Stimulated activated effector memory CD8-positive, alpha-beta T cell treated with anti-CD3 and anti-CD28 coated beads, Interleukin-12 subunit alpha, Interleukin-12 subunit beta, amount 100 ng/mL, for 72 hours (primary cell): ENCODE results near the gene DDX1.
"Not testable (repeated sequence)": the region's sequence is repeated elsewhere in the genome, so short reads cannot be mapped to it uniquely, and the experiment has no call there.

ENCODE experiments used
- ATAC-seq: fragments of 150-1000 bp; cut with Tn5 transposase; 2 replicates; pipeline ENCODE4 v1.10.0; 2021
- DNase-seq, 2 donors: peaks; one replicate each; pipeline ENCODE4 v3.0.0; 2021 to 2022; ENCODE audit warnings: low spot score in 2 of 2
- H3K27ac Mint-ChIP-seq: one replicate; pipeline ENCODE4 v1.8.0; 2022; ENCODE audit warnings: mild to moderate bottlenecking, mixed read lengths
- H3K36me3 Mint-ChIP-seq: one replicate; pipeline ENCODE4 v1.8.0; 2022; ENCODE audit warnings: mild to moderate bottlenecking, mixed read lengths
- H3K4me1 Mint-ChIP-seq: one replicate; pipeline ENCODE4 v1.8.0; 2022; ENCODE audit warnings: mixed read lengths
- H3K4me3 Mint-ChIP-seq: one replicate; pipeline ENCODE4 v1.8.0; 2022; ENCODE audit warnings: mild to moderate bottlenecking, mixed read lengths
- H3K9me3 Mint-ChIP-seq: one replicate; pipeline ENCODE4 v1.8.0; 2022; ENCODE audit warnings: mixed read lengths

DDX1 gene

GRCh38 chr2:15670981-15671380 is 79.3 kb downstream of the DDX1 start:
- no peaks in the 10 kb centered on the region for H3K9me3 Mint-ChIP-seq
- H3K27ac Mint-ChIP-seq: no peak overlapping the region
- H3K4me3 Mint-ChIP-seq: no peak overlapping the region
- H3K36me3 Mint-ChIP-seq: no peaks in the 10 kb centered on the region
- DNase-seq: no peak
- no peaks in the 10 kb centered on the region for H3K4me1 Mint-ChIP-seq
- ATAC-seq: no peak

GRCh38 chr2:15671409-15671808 is 79.7 kb downstream of the DDX1 start:
- DNase-seq (no peak), ATAC-seq (no peak)
- no peaks in the 10 kb centered on the region for H3K4me1 Mint-ChIP-seq
- H3K27ac Mint-ChIP-seq: no peak overlapping the region
- H3K9me3 Mint-ChIP-seq: no peaks in the 10 kb centered on the region
- H3K36me3 Mint-ChIP-seq: no peaks in the 10 kb centered on the region
- no peak overlapping the region for H3K4me3 Mint-ChIP-seq

- H3K36me3 Mint-ChIP-seq: no peaks in the 10 kb centered on the region
- no peak overlapping the region for H3K4me3 Mint-ChIP-seq
- ATAC-seq (no peak), DNase-seq (no peak)
- H3K4me1 Mint-ChIP-seq: no peaks in the 10 kb centered on the region
- no peaks in the 10 kb centered on the region for H3K9me3 Mint-ChIP-seq
- no peak overlapping the region for H3K27ac Mint-ChIP-seq
Observed at GRCh38 chr2:15671842-15672815, 80.5 kb downstream of the DDX1 start.

DNA sequence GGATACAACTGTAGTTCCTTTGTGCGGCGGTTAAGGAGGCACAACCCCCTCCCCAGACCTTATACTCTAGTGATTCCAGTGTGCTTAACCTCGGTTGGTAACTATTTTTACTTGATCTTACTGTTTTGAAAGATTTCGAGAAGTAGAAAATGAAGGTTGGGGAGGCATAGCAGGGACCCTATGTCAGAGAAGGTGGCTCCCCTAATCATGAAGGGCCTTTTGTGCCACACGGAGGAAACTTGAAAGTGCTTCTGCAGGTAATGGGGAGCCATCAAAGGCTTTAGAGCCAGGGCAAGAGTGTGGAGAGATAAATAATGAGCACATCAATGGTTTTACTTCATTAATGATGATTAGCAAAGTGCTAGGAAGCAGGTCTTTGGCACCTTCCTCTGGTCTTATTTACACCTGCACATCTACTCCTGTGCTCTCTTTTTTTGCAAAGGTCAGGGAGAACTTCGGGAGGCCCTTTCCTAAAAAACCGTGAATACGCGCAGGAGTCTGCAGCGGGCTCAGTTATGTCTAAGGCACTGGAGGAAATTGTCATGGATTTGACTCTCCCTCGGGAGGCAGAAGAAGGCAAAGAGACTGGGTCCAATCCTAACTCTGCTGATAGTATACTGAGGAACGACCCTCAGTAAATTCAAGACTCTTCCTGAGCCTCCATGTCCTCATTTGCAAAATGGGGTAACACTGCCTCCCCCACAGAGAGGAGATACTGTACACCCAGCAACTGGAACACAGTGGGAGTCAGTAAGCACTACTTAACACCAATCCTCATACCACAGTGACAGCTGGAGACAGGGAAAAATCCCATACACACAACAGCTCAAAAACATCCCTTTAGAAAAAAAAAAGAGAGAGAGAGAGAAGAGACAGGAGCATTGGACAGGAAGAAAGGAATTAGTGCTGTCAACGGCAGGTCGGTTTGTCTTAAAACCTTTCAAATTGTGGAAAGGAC is 81.6 kb downstream of the DDX1 start:
- Mint-ChIP-seq H3K27ac (no peak overlapping the region), H3K4me3 (no peak overlapping the region), H3K36me3 (no peaks in the 10 kb centered on the region), H3K4me1 (no peaks in the 10 kb centered on the region), H3K9me3 (no peaks in the 10 kb centered on the region)
- ATAC-seq (no peak), DNase-seq (no peak)

DNA sequence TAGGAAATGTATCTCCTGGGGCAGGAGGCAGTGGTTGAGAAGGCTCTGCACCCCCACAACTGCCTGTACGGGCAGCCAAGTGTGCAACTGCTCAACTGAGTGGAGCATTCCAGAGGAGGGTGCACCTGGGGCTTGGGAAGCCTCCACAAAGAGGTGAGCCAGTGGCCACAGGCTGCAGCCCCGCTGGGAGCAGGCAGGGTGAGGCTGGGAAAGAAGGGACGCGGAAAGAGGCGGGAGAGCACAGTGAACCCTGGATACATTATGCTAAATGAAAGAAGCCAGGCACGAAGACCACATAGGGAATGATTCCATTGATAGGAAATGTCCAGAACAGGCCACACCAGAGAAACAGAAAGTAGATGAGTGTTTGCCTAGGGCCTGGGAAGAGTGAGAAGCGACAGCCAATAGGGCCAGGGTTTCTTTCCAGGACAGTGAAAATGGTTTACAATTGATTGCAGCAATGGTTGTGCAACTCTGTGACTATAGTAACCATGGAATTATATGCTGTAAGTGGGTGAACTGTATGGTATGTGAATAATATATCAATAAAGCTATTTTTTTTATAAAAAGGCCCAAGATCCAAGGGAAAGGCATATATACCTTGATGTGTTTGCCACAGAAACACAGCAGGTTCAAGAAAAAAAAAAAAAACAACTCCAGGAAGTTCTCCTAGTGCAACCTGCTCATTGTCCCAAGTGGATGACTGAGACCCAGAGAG is 82.4 kb downstream of the DDX1 start:
- Mint-ChIP-seq H3K36me3 (no peaks in the 10 kb centered on the region), H3K4me1 (no peaks in the 10 kb centered on the region), H3K9me3 (no peaks in the 10 kb centered on the region), H3K27ac (no peak overlapping the region), H3K4me3 (no peak overlapping the region)
- ATAC-seq (no peak), DNase-seq (no peak)

- ATAC-seq: no peak
- Mint-ChIP-seq H3K4me1 (no peaks in the 10 kb centered on the region), H3K9me3 (peaks cover 3% of the 10 kb centered on the region), H3K27ac (no peak overlapping the region), H3K36me3 (no peaks in the 10 kb centered on the region), H3K4me3 (no peak overlapping the region)
- no peak for DNase-seq
Observed at GRCh38 chr2:15674637-15675455, 83.2 kb downstream of the DDX1 start.

GRCh38 chr2:15675456-15676195 is 84.0 kb downstream of the DDX1 start:
- no peaks in the 10 kb centered on the region for H3K36me3 Mint-ChIP-seq
- no peaks in the 10 kb centered on the region for H3K4me1 Mint-ChIP-seq
- H3K4me3 Mint-ChIP-seq: no peak overlapping the region
- no peak for DNase-seq
- ATAC-seq: no peak
- no peak overlapping the region for H3K27ac Mint-ChIP-seq
- peaks cover 3% of the 10 kb centered on the region for H3K9me3 Mint-ChIP-seq

- no peak for ATAC-seq
- no peak overlapping the region for H3K4me3 Mint-ChIP-seq
- no peak for DNase-seq
- no peak overlapping the region for H3K27ac Mint-ChIP-seq
- no peaks in the 10 kb centered on the region for H3K4me1 Mint-ChIP-seq
- peaks cover 3% of the 10 kb centered on the region for H3K9me3 Mint-ChIP-seq
- H3K36me3 Mint-ChIP-seq: no peaks in the 10 kb centered on the region
Observed at GRCh38 chr2:15677141-15677843, 85.6 kb downstream of the DDX1 start.

DNA sequence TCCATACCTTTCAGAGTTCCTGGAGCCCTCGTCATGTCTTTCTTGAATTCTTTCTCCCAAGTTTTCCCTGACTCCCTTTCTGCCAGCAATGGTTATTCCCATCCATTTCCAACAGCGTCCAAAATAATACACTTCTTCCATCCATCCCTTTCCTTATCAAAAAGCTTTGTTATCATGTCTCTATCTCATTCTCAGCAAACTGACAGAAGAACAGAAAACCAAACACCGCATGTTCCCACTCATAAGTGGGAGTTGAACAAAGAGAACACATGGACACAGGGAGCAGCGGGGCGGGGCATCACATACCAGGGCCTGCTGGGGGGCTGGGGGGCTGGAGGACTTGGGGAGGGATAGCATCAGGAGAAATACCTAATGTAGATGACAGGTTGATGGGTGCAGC is 86.7 kb downstream of the DDX1 start:
- peaks cover 3% of the 10 kb centered on the region for H3K9me3 Mint-ChIP-seq
- ATAC-seq: no peak
- H3K27ac Mint-ChIP-seq: no peak overlapping the region
- no peak for DNase-seq
- no peak overlapping the region for H3K4me3 Mint-ChIP-seq
- no peaks in the 10 kb centered on the region for H3K4me1 Mint-ChIP-seq
- no peaks in the 10 kb centered on the region for H3K36me3 Mint-ChIP-seq

DNA sequence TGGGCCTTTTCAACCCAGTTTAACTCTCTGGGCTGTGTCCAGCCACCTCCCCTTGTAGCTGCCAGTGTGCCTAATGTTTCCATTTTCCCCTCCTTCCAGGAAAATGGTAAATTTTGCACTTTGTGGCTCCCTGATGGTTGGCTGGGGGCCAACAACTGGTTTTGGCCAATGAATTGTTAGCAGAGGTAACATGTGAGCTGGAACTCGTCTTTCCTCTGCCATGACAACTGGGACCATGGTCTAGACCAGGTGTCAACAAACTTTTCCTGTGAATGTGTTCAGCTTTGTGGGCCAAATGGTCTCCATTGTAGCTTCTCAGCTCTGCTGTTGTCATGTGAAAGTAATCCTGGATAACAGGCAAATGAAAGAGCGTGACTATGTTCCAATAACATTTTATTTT is 87.2 kb downstream of the DDX1 start:
- no peak overlapping the region for H3K4me3 Mint-ChIP-seq
- no peaks in the 10 kb centered on the region for H3K36me3 Mint-ChIP-seq
- H3K4me1 Mint-ChIP-seq: no peaks in the 10 kb centered on the region
- DNase-seq: no peak
- ATAC-seq: no peak
- H3K27ac Mint-ChIP-seq: no peak overlapping the region
- H3K9me3 Mint-ChIP-seq: peaks cover 3% of the 10 kb centered on the region

DNA sequence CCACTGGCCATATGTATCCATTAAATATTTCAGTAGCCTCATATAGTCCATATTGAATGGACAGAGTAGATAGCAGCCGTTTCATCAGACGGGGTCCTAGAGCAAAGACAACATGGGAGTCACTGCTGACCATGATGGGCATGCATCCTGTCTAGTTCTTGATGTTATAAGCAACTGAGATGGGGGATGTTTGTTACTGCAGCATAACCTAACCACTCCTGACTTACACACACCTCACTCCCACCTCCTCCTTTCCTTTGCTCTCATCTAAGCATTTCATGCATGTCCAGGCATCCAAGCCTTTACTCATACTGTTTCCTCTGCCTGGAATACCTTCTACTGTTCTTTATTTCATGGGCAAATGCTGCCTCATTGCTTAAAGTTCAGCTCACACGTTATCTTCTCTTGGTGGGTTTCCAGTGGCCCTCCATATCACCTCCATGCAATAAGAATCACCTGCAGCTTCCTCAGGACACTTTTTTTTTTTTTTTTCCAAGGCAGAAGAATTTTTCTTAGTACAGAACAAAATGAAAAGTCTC is 87.8 kb downstream of the DDX1 start:
- no peaks in the 10 kb centered on the region for H3K36me3 Mint-ChIP-seq
- ATAC-seq (no peak), DNase-seq (no peak)
- no peak overlapping the region for H3K4me3 Mint-ChIP-seq
- peaks cover 3% of the 10 kb centered on the region for H3K9me3 Mint-ChIP-seq
- H3K27ac Mint-ChIP-seq: no peak overlapping the region
- H3K4me1 Mint-ChIP-seq: no peaks in the 10 kb centered on the region

DNA sequence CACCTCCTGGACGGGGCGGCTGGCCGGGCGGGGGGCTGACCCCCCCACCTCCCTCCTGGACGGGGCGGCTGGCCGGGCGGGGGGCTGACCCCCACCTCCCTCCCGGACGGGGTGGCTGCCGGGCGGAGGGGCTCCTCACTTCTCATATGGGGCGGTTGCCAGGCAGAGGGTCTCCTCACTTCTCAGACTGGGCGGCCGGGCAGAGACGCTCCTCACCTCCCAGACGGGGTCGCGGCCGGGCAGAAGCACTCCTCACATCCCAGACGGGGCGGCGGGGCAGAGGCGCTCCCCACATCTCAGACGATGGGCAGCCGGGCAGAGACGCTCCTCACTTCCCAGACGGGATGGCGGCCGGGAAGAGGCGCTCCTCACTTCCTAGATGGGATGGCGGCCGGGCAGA is 88.5 kb downstream of the DDX1 start:
- H3K36me3 Mint-ChIP-seq, DNase-seq, H3K4me3 Mint-ChIP-seq, H3K9me3 Mint-ChIP-seq, H3K4me1 Mint-ChIP-seq, H3K27ac Mint-ChIP-seq, ATAC-seq: not testable (repeated sequence)
